IMR-90 (cell line): ENCODE results near the gene SUN1. TPM values are rescaled to one million over a fixed set of nuclear protein-coding genes. Genes with fewer than 3 reads are reported as not detected.

ENCODE experiments used
- ATAC-seq: fragments of 200-7000 bp; cut with Tn5 transposase; 2 replicates; pipeline ENCODE4 v1.9.1; 2020; ENCODE audit warnings: low read depth, mild to moderate bottlenecking, moderate library complexity
- BruUV-seq: library from RNA; stranded (reverse); fragments of 400-500 nt; replicated peaks from 2 replicates; lab custom pipeline; 2021; lab: Mats Ljungman, UMichigan
- CTCF ChIA-PET: fragments of 300-600 bp; formaldehyde crosslinking; extraction: SDS; loops from one replicate; lab custom pipeline; 2021; ENCODE audit warnings: antibody characterized with exemption; lab: Yijun Ruan, JAX
- POLR2A ChIA-PET: fragments of 300-600 bp; sonication (Branson Sonifier 250); formaldehyde crosslinking; loops from one replicate; lab custom pipeline; 2022; ENCODE audit warnings: antibody characterized with exemption; ENCODE audit not compliant: unreplicated experiment; lab: Charles Lee
- DNase-seq: peaks from one replicate; pipeline ENCODE4 v3.0.0; 2013
- H2AFZ ChIP-seq: replicated peaks from 2 replicates; pipeline ENCODE3; 2013; ENCODE audit warnings: low read length, mild to moderate bottlenecking; ENCODE audit not compliant: poor library complexity
- H2AK5ac ChIP-seq: 2 replicates; pipeline ENCODE4 v1.6.1; 2013; ENCODE audit warnings: low read depth, low read length, inconsistent platforms
- H2AK9ac ChIP-seq: replicated peaks from 2 replicates; pipeline ENCODE3; 2013; ENCODE audit warnings: mild to moderate bottlenecking, low read depth, low read length, moderate library complexity; ENCODE audit not compliant: poor library complexity
- H2BK120ac ChIP-seq: 2 replicates; pipeline ENCODE4 v1.6.1; 2013; ENCODE audit warnings: low read depth, low read length, inconsistent platforms
- H2BK15ac ChIP-seq: 3 replicates; pipeline ENCODE4 v1.6.1; 2013; ENCODE audit warnings: low read depth, low read length, inconsistent platforms
- H2BK20ac ChIP-seq: 2 replicates; pipeline ENCODE4 v1.6.1; 2013; ENCODE audit warnings: low read depth, mild to moderate bottlenecking, inconsistent platforms, low read length, moderate library complexity
- H2BK5ac ChIP-seq: 2 replicates; pipeline ENCODE4 v1.6.1; 2013; ENCODE audit warnings: mild to moderate bottlenecking, low read depth, low read length, inconsistent platforms; ENCODE audit not compliant: poor library complexity, severe bottlenecking
- H3K14ac ChIP-seq: replicated peaks from 2 replicates; pipeline ENCODE4 v1.6.1; 2013; ENCODE audit warnings: low read depth, low read length, inconsistent platforms
- H3K18ac ChIP-seq: 2 replicates; pipeline ENCODE4 v1.6.1; 2013; ENCODE audit warnings: low read depth, low read length, control low read depth
- H3K23ac ChIP-seq: 2 replicates; pipeline ENCODE4 v1.6.1; 2013; ENCODE audit warnings: low read depth, low read length, inconsistent platforms
- H3K27ac ChIP-seq: 2 replicates; pipeline ENCODE4 v1.5.1; 2013; ENCODE audit warnings: mild to moderate bottlenecking, control low read depth, low read length; ENCODE audit not compliant: insufficient read depth
- H3K27me3 ChIP-seq: 2 replicates; pipeline ENCODE4 v1.6.1; 2013; ENCODE audit warnings: low read length; ENCODE audit not compliant: control insufficient read depth, insufficient read depth
- H3K36me3 ChIP-seq: 2 replicates; pipeline ENCODE4 v1.6.1; 2013; ENCODE audit warnings: low read length, mixed read lengths; ENCODE audit not compliant: control insufficient read depth, insufficient read depth
- H3K4ac ChIP-seq: 2 replicates; pipeline ENCODE4 v1.6.1; 2013; ENCODE audit warnings: low read depth, low read length, inconsistent platforms
- H3K4me1 ChIP-seq: 2 replicates; pipeline ENCODE4 v1.6.1; 2013; ENCODE audit warnings: low read length, mixed read lengths; ENCODE audit not compliant: control insufficient read depth, insufficient read depth
- H3K4me2 ChIP-seq: 2 replicates; pipeline ENCODE4 v1.6.1; 2013; ENCODE audit warnings: low read depth, mild to moderate bottlenecking, control low read depth, low read length, moderate library complexity
- H3K4me3 ChIP-seq: 2 replicates; pipeline ENCODE4 v1.5.1; 2013; ENCODE audit warnings: low read depth, mild to moderate bottlenecking, control low read depth, low read length, moderate library complexity; ENCODE audit not compliant: insufficient read depth
- H3K56ac ChIP-seq: 2 replicates; pipeline ENCODE4 v1.6.1; 2013; ENCODE audit warnings: low read length, inconsistent platforms; ENCODE audit not compliant: insufficient read depth; ENCODE audit errors: extremely low read depth
- H3K79me1 ChIP-seq, 2 experiments: 2 replicates each; pipeline ENCODE4 v1.6.1; 2013; ENCODE audit warnings: low read length in 2 of 2, inconsistent platforms in 1 of 2, low read depth in 1 of 2
- H3K9ac ChIP-seq: 2 replicates; pipeline ENCODE4 v1.6.1; 2013; ENCODE audit warnings: low read depth, low read length, control low read depth
- H3K9me1 ChIP-seq: 2 replicates; pipeline ENCODE4 v1.6.1; 2013; ENCODE audit warnings: low read length, inconsistent platforms; ENCODE audit not compliant: insufficient read depth
- H3K9me3 ChIP-seq: 2 replicates; pipeline ENCODE4 v1.6.1; 2013; ENCODE audit warnings: low read length; ENCODE audit not compliant: control insufficient read depth, insufficient read depth
- H4K20me1 ChIP-seq: 2 replicates; pipeline ENCODE4 v1.6.1; 2013; ENCODE audit warnings: low read length, inconsistent platforms; ENCODE audit not compliant: insufficient read depth
- H4K5ac ChIP-seq: 2 replicates; pipeline ENCODE4 v1.6.1; 2013; ENCODE audit warnings: mild to moderate bottlenecking, low read depth, low read length, control low read depth
- H4K8ac ChIP-seq, 2 experiments: 2 replicates each; pipeline ENCODE4 v1.6.1; 2013; ENCODE audit warnings: low read depth in 2 of 2, low read length in 2 of 2, control low read depth in 1 of 2, inconsistent platforms in 1 of 2
- H4K91ac ChIP-seq: 2 replicates; pipeline ENCODE4 v1.6.1; 2013; ENCODE audit warnings: low read depth, low read length, inconsistent platforms; ENCODE audit not compliant: insufficient read depth
- BHLHE40 ChIP-seq: fragments of 150-350 bp; IDR thresholded peaks from 2 replicates; pipeline ENCODE4 v1.6.1; 2016; ENCODE audit warnings: mild to moderate bottlenecking, low read depth, low read length
- CEBPB ChIP-seq: IDR thresholded peaks from 2 replicates; pipeline ENCODE4 v1.6.1; 2012; ENCODE audit warnings: low read depth, low read length, improper control_type of control experiment
- CHD1 ChIP-seq: IDR thresholded peaks from 2 replicates; pipeline ENCODE4 v1.6.1; 2012; ENCODE audit warnings: low read depth, low read length, improper control_type of control experiment
- CTCF ChIP-seq: conservative IDR thresholded peaks from 2 replicates; pipeline ENCODE4 v1.5.1; 2012; ENCODE audit warnings: mild to moderate bottlenecking, low read depth, low read length, improper control_type of control experiment
- ELK1 ChIP-seq: fragments of 150-350 bp; IDR thresholded peaks from 2 replicates; pipeline ENCODE4 v1.6.1; 2016; ENCODE audit warnings: low read depth, mild to moderate bottlenecking, low read length, moderate library complexity, borderline replicate concordance
- FOS ChIP-seq: fragments of 150-350 bp; IDR thresholded peaks from 2 replicates; pipeline ENCODE4 v1.6.1; 2016; ENCODE audit warnings: low read depth, low read length
- MAFK ChIP-seq: IDR thresholded peaks from 2 replicates; pipeline ENCODE4 v1.6.1; 2012; ENCODE audit warnings: low read depth, low read length, improper control_type of control experiment
- MAZ ChIP-seq: IDR thresholded peaks from 2 replicates; pipeline ENCODE4 v1.6.1; 2012; ENCODE audit warnings: low read depth, mild to moderate bottlenecking, low read length, improper control_type of control experiment, moderate library complexity, borderline replicate concordance
- MXI1 ChIP-seq: IDR thresholded peaks from 2 replicates; pipeline ENCODE4 v1.6.1; 2012; ENCODE audit warnings: low read depth, mild to moderate bottlenecking, low read length, moderate library complexity, borderline replicate concordance
- NFE2L2 ChIP-seq: fragments of 150-350 bp; IDR thresholded peaks from 2 replicates; pipeline ENCODE4 v1.6.1; 2016; ENCODE audit warnings: low read depth, mild to moderate bottlenecking, low read length
- POLR2A ChIP-seq: IDR thresholded peaks from 2 replicates; pipeline ENCODE4 v1.6.1; 2012; ENCODE audit warnings: mild to moderate bottlenecking, low read depth, low read length
- RAD21 ChIP-seq: IDR thresholded peaks from 2 replicates; pipeline ENCODE4 v1.6.1; 2012; ENCODE audit warnings: low read length, improper control_type of control experiment
- RCOR1 ChIP-seq: IDR thresholded peaks from 2 replicates; pipeline ENCODE4 v1.6.1; 2012; ENCODE audit warnings: mild to moderate bottlenecking, low read length, improper control_type of control experiment; ENCODE audit not compliant: insufficient replicate concordance
- RFX5 ChIP-seq: IDR thresholded peaks from 2 replicates; pipeline ENCODE4 v1.8.0; 2012; ENCODE audit warnings: low read depth, mild to moderate bottlenecking, low read length, moderate library complexity
- SMC3 ChIP-seq: fragments of 150-350 bp; IDR thresholded peaks from 2 replicates; pipeline ENCODE4 v1.6.1; 2016; ENCODE audit warnings: low read depth, mild to moderate bottlenecking, antibody characterized with exemption, low read length, moderate library complexity
- USF2 ChIP-seq: fragments of 150-350 bp; IDR thresholded peaks from 2 replicates; pipeline ENCODE4 v1.6.1; 2017; ENCODE audit warnings: mild to moderate bottlenecking, antibody characterized with exemption, low read length, low read depth
- WGBS, 2 experiments: methylation state at CpG; one replicate each; pipeline versions ENCODE4 v1.1.5 to v1.1.7; 2013; ENCODE audit warnings: missing lambda C conversion rate in 2 of 2; ENCODE audit not compliant: insufficient read length in 1 of 2; ENCODE audit errors: extremely low coverage in 2 of 2; 5-methylcytosine and 5-hydroxymethylcytosine counted together
- dilution Hi-C: fragments of 300-500 bp; cut with HindIII; formaldehyde crosslinking; loops from one replicate; pipeline ENCODE4 v1.14.3; 2018; ENCODE audit warnings: low sequenced_read_pairs; ENCODE audit not compliant: unreplicated experiment
- in situ Hi-C: fragments of 300-500 bp; cut with MboI; formaldehyde crosslinking; loops from 3 replicates; pipeline ENCODE4 v1.14.3; 2019; ENCODE audit warnings: low sequenced_read_pairs, inconsistent platforms, mixed read lengths
- intact Hi-C: fragments of 100-400 bp; cut with micrococcal nuclease; formaldehyde crosslinking; loops from 2 replicates; pipeline ENCODE4 v1.10.0; 2022
- polyA plus RNA-seq, 3 experiments: library from polyadenylated mRNA; depleted of rRNA; stranded (reverse); fragments of >200 nt; gene quantifications; 2 replicates each; pipeline ENCODE4 v1.2.3, GENCODE V29; 2012; ENCODE audit warnings: low replicate concordance in 1 of 3
- total RNA-seq: library from RNA; depleted of rRNA; stranded (reverse); fragments of >200 nt; gene quantifications from 2 replicates; pipeline ENCODE4 v1.2.3, GENCODE V29; 2012

SUN1 gene
- total and polyA plus RNA-seq, 2 of the 4 experiments (the other 2 are of a cell fraction): 113 to 239 TPM

- POLR2A ChIA-PET: no interaction called here
These were observed 46.9 kb upstream of the SUN1 start for GRCh38 chr7:785416-785815.

More at GRCh38 chr7:785416-785815, 46.9 kb upstream of the SUN1 start:
- no peak for TF ChIP-seq SMC3
- no peak for TF ChIP-seq BHLHE40
- TF ChIP-seq CEBPB: no peak
- no peak for TF ChIP-seq MAZ
- no peak for TF ChIP-seq ELK1
- TF ChIP-seq MAFK: no peak
- no peak for TF ChIP-seq RAD21
- TF ChIP-seq USF2: no peak
- no peak for TF ChIP-seq POLR2A
- TF ChIP-seq RFX5: no peak
- TF ChIP-seq FOS: no peak
- no peak for TF ChIP-seq NFE2L2
- TF ChIP-seq CHD1: no peak
- no peak for TF ChIP-seq RCOR1
- TF ChIP-seq MXI1: no peak
- no peak for TF ChIP-seq CTCF
- dilution Hi-C loops (no loop called here), in situ Hi-C loops (loop anchor here (5.0 kb wide), 1 partner anchor 87 kb away; no protein-coding TSS in a partner anchor), intact Hi-C loops (loop anchor here (5.0 kb wide), 1 partner anchor 167 kb away; the partner anchor contains the start of gene ADAP1)
- no peaks in the 10 kb centered on the region for H3K79me1 ChIP-seq
- H4K5ac ChIP-seq: no peak overlapping the region
- no peak overlapping the region for H2BK15ac ChIP-seq
- no peak overlapping the region for H2AFZ ChIP-seq
- H3K9me3 ChIP-seq: no peaks in the 10 kb centered on the region
- no peak overlapping the region for H2BK120ac ChIP-seq
- no peak for ATAC-seq
- H4K8ac ChIP-seq: no peak overlapping the region
- no peak overlapping the region for H2AK9ac ChIP-seq
- no peaks in the 10 kb centered on the region for H4K20me1 ChIP-seq
- H3K9me1 ChIP-seq: no peaks in the 10 kb centered on the region
- no peak overlapping the region for H4K91ac ChIP-seq
- no peak overlapping the region for H3K27ac ChIP-seq
- BruUV-seq: no TSS peak
- no peak overlapping the region for H3K18ac ChIP-seq
- no peak overlapping the region for H3K23ac ChIP-seq
- no peak overlapping the region for H2BK5ac ChIP-seq
- H3K4me1 ChIP-seq: no peaks in the 10 kb centered on the region
- no peak overlapping the region for H3K4me3 ChIP-seq
- CTCF ChIA-PET: no interaction called here
- H2AK5ac ChIP-seq: no peak overlapping the region
- no peak for DNase-seq
- no peak overlapping the region for H2BK20ac ChIP-seq
- WGBS, 2 experiments: 98% methylated on average over 8 of the region's 10 CpGs; no CpG with 5 or more reads in 1 of the 2 experiments
- H3K14ac ChIP-seq: no peak overlapping the region
- no peak overlapping the region for H3K56ac ChIP-seq
- H3K4me2 ChIP-seq: no peak overlapping the region
- no peak overlapping the region for H3K4ac ChIP-seq
- H3K27me3 ChIP-seq: no peaks in the 10 kb centered on the region
- H3K36me3 ChIP-seq: peaks cover 27% of the 10 kb centered on the region
- no peak overlapping the region for H3K9ac ChIP-seq
